ENCODE data around the gene MMP23B.
"Not testable (repeated sequence)": the region's sequence is repeated elsewhere in the genome, so short reads cannot be mapped to it uniquely, and the experiment has no call there.

MMP23B gene

GRCh38 chr1:1621173-1622009 lies 10.6 kb upstream of the MMP23B start:
- no peak for DNase-seq

- DNase-seq = no peak
Measured at GRCh38 chr1:1622010-1622787, 9.8 kb upstream of the MMP23B start.

- no peak for DNase-seq
Measured at GRCh38 chr1:1622788-1623094, 9.2 kb upstream of the MMP23B start.

GRCh38 chr1:1623181-1623630 lies 8.8 kb upstream of the MMP23B start:
- no peak for DNase-seq

GRCh38 chr1:1623631-1624442 lies 8.1 kb upstream of the MMP23B start:
- DNase-seq = no peak

GRCh38 chr1:1624443-1625403 lies 7.2 kb upstream of the MMP23B start:
- DNase-seq = no peak

GRCh38 chr1:1625404-1625775 lies 6.6 kb upstream of the MMP23B start:
- no peak for DNase-seq

- DNase-seq = no peak
Measured at GRCh38 chr1:1625824-1626206, 6.2 kb upstream of the MMP23B start.

GRCh38 chr1:1626207-1627141 lies 5.5 kb upstream of the MMP23B start:
- DNase-seq = no peak

- DNase-seq = no peak
Measured at GRCh38 chr1:1627261-1627828, 4.6 kb upstream of the MMP23B start.

- DNase-seq = no peak
Measured at GRCh38 chr1:1627829-1628753, 3.9 kb upstream of the MMP23B start.

GRCh38 chr1:1628754-1629429 lies 3.1 kb upstream of the MMP23B start:
- peak; percentile 42 to 52 for DNase-seq

- DNase-seq = peak; percentile 88 to 90
Measured at GRCh38 chr1:1629430-1630190, 2.4 kb upstream of the MMP23B start.

GRCh38 chr1:1630191-1630964 lies 1.6 kb upstream of the MMP23B start:
- peak; percentile 97 to 98 for DNase-seq

- DNase-seq = peak; percentile 42 to 56
Measured at GRCh38 chr1:1630965-1631781, 800 bp upstream of the MMP23B start.

GRCh38 chr1:1633409-1633808 lies 1.4 kb downstream of the MMP23B start:
- not testable (repeated sequence) for DNase-seq

All from CD4-positive, alpha-beta T cell treated with Interleukin-1 beta for 1 hour (primary cell).